HG03460 (cell line): ENCODE results near the gene TAF4.

Experiments used
- ATAC-seq: cut with Tn5 transposase; IDR thresholded peaks from one replicate; pipeline ENCODE4 v1.9.1; 2021; ENCODE audit not compliant: unreplicated experiment

The TAF4 gene

GRCh38 chr20:62044631-62045030, 21.1 kb downstream of the TAF4 start:
- no peak for ATAC-seq

- ATAC-seq: no peak
Observed at GRCh38 chr20:62043131-62043914, 22.4 kb downstream of the TAF4 start.

- no peak for ATAC-seq
Observed at GRCh38 chr20:62042025-62042820, 23.5 kb downstream of the TAF4 start.

- ATAC-seq: no peak
Observed at GRCh38 chr20:62040933-62041332, 24.7 kb downstream of the TAF4 start.

GRCh38 chr20:62040381-62040922, 25.2 kb downstream of the TAF4 start:
- ATAC-seq: no peak

- ATAC-seq: no peak
Observed at GRCh38 chr20:62039738-62040137, 25.9 kb downstream of the TAF4 start.

- no peak for ATAC-seq
Observed at GRCh38 chr20:62032609-62033368, 32.9 kb downstream of the TAF4 start.

- no peak for ATAC-seq
Observed at GRCh38 chr20:62031462-62032092, 34.1 kb downstream of the TAF4 start.

- no peak for ATAC-seq
Observed at GRCh38 chr20:62030834-62031434, 34.7 kb downstream of the TAF4 start.

- no peak for ATAC-seq
Observed at GRCh38 chr20:62030357-62030756, 35.3 kb downstream of the TAF4 start.

GRCh38 chr20:62029949-62030348, 35.7 kb downstream of the TAF4 start:
- ATAC-seq: no peak

- ATAC-seq: no peak
Observed at GRCh38 chr20:62029296-62029695, 36.4 kb downstream of the TAF4 start.

GRCh38 chr20:62028384-62028783, 37.3 kb downstream of the TAF4 start:
- no peak for ATAC-seq

- no peak for ATAC-seq
Observed at GRCh38 chr20:62027698-62028321, 37.9 kb downstream of the TAF4 start.

GRCh38 chr20:62027116-62027515, 38.6 kb downstream of the TAF4 start:
- no peak for ATAC-seq

GRCh38 chr20:62026564-62026856, 39.2 kb downstream of the TAF4 start:
- no peak for ATAC-seq

GRCh38 chr20:62025832-62026563, 39.7 kb downstream of the TAF4 start:
- ATAC-seq: no peak

GRCh38 chr20:62025394-62025793, 40.3 kb downstream of the TAF4 start:
- no peak for ATAC-seq

GRCh38 chr20:62023935-62024334, 41.7 kb downstream of the TAF4 start:
- no peak for ATAC-seq
